GM19468 (cell line): ENCODE measurements around the gene CDK19.
"Not testable (repeated sequence)": the region's sequence is repeated elsewhere in the genome, so short reads cannot be mapped to it uniquely, and the experiment has no call there.

Experiments
- ATAC-seq: cut with Tn5 transposase; IDR thresholded peaks from one replicate; pipeline ENCODE4 v1.9.1; 2021; ENCODE audit warnings: mild to moderate bottlenecking, moderate library complexity, moderate number of reproducible peaks; ENCODE audit not compliant: unreplicated experiment; ENCODE audit errors: extremely low read depth

The CDK19 gene

DNA sequence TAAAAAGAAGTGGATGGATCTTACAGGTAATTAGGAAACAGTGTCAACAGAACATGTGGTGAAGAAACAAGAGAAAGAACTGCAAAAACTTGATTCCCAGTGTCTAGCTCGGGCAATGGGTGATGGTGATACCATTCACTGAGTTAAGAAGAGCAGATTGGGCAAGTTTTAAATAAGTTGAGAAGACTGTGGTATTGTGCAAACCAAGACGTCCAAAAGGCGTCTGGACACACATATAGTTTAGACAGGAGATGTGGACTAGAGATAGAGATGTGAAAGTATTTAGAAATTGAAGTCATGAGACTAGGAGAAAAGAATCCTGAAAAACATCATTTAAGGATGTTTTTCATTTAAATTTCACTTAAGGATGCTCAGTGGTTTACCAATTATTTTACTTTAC, 53.9 kb downstream of the CDK19 start:
- ATAC-seq, result no peak

- no peak for ATAC-seq
Observed at GRCh38 chr6:110760589-110760988, 54.7 kb downstream of the CDK19 start.

DNA sequence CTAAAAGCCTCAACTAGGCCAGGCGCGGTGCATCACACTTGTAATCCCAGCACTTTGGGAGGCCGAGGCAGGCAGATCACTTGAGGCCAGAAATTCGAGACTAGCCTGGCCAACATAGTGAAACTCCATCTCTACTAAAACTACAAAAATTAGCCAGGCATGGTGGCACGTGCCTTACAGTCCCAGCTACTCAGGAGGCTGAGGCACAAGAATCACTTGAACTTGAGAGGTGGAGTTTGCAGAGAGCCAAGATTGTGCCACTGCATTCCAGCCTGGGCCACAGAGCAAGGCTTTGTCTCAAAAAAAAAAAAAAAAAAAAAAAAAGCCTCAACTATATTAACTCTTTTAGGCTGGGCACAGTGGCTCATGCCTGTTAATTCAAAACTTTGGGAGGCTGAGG, 55.2 kb downstream of the CDK19 start:
- ATAC-seq, result not testable (repeated sequence)

DNA sequence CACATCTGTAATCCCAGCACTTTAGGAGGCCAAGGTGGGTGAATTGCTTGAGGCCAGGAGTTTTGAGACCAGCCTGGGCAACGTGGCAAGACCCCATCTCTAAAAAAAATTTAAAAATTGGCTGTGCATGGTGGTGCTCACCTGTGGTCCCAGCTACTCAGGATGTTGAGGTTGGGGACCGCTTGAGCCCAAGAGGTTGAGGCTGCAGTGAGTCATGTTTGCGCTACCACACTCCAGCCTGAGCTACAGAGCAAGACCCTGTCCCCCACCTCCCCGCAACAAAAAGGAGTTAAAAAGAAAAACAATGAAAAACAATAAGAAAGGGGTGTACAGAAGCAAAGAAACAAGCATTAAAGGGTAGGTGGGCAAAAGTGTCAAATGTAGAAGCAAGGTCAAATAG, 57.3 kb downstream of the CDK19 start:
- ATAC-seq, result no peak

DNA sequence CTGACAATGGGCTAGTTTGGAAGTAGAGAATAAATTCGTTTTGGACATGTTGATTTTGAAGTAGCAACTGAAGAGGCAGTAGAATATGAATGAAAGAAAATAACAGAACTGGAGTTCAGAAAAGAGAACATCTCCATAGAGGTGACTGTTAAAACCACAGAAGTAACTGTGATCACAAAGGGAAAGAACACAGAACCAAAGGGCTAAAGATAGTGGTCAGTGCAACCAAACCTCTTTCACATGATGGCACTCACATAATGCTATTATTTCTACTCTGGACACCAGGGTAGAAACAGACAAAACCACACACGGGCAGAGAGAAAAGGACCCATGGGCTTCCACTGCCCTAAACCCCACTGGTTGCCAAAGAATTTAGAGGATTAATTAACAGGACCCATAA, 58.5 kb downstream of the CDK19 start:
- ATAC-seq, result no peak

GRCh38 chr6:110755411-110755834, 59.8 kb downstream of the CDK19 start:
- no peak for ATAC-seq

GRCh38 chr6:110753936-110754668, 61.2 kb downstream of the CDK19 start:
- not testable (repeated sequence) for ATAC-seq

- no peak for ATAC-seq
Observed at GRCh38 chr6:110748453-110748852, 66.8 kb downstream of the CDK19 start.

GRCh38 chr6:110746680-110747079, 68.6 kb downstream of the CDK19 start:
- no peak for ATAC-seq

DNA sequence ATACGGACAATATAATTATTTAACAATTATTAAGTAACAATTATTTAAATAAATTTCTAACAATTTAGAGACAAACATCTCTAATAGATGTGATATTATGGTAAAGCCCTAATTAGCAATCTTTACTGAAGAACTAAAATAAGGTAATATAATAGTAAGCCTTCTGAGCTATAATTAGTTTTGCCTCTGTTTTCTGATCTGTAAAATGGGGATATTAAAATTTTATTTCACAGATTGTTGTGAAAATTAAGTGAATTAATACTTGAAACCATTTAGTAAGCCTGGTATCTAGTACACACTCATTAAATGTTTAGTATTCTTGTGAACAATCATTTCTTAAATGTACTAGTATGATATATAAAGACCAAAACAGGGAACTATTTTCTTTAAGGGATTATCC, 70.3 kb downstream of the CDK19 start:
- no peak for ATAC-seq

DNA sequence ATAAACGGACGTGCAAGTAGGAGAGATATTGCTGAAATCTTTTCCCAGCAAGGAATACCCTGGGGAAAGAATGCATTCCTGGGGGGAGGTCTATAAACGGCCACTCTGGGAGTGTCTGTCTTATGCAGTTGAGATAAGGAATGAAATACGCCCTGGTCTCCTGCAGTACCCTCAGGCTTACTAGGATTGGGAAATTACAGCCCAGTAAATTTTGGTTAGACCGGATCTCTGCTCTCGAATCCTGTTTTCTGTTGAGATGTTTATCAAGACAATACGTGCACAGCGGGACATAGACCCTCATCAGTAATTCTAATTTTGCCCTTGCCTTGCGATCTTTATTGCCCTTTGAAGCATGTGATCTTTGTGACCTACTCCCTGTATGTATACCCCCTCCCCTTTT, 72.7 kb downstream of the CDK19 start:
- not testable (repeated sequence) for ATAC-seq

DNA sequence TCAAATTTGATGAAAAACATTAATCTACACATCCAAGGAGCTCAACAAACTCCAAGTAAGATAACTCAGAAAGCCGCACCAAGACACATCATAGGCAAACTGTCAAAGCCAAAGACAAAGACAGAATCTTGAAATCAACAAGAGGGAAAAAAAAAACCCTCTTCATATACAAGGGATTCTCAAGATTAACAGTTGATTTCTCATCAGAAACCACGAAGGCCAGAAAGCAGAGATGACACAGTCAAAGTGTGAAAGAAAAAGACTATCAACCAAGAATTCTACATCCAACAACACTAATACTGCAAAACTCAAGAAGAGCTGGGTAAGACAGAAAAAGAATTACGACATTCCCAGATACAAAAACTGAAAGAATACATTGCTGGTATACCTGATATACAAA, 73.8 kb downstream of the CDK19 start:
- ATAC-seq, result no peak

DNA sequence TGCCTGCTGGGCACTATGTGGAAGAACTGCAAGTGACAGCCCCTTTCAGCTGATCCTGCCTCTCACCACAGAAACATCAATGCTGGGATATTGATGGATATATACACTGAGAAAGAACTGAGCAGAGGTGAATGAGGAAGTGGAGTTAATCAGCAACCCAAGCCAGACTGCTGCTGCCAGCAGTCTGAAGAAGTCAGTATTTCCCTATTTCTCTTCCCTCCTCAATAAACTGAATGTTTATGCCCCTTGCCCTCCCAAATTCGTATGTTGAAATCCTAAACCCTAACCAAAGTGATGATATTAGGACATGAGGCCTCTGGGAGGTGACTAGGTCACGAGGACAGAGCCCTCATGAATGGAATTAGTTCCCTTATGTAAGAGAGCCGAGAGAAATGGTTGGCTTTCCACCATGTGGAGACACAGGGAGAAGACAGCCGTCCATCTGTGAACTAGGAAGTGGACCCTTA, 76.3 kb downstream of the CDK19 start:
- ATAC-seq, result no peak

- ATAC-seq, result no peak
Observed at GRCh38 chr6:110735666-110736065, 79.6 kb downstream of the CDK19 start.

DNA sequence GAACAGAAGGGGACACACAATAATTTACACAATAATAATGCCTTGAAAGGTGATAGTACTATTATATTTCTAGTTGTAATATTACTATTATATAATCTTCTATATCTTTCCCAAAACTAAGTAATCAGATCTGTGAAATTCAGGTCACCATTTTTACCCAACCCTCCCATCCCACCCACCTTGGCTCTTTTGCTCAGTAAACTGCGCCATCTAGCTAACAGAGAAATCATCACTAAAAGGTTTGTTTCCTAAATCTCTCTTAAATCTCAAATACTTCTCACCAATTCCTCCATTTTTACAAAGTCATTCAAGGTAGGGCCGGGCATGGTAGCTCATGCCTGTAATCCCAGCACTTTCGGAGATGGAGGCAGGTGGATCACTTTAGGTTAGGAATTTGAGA, 83.4 kb downstream of the CDK19 start:
- no peak for ATAC-seq

DNA sequence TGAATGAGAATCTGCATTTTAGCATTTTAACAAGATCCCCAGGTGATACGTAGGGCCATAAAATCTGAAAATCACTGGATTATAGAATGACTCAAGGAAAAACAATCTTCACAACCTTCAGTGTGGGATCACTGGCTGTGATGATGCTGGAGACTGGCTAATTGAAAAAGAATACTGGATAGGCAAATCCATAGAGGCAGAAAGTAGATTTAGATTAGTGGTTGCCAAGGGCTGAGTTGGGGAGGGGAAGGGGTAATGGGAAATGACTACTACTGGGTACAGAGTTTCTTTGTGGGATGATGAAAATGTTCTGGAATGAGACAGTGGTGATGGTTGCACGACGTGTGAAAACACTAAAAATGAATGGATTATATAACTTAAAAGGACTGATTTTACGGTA, 84.1 kb downstream of the CDK19 start:
- no peak for ATAC-seq

DNA sequence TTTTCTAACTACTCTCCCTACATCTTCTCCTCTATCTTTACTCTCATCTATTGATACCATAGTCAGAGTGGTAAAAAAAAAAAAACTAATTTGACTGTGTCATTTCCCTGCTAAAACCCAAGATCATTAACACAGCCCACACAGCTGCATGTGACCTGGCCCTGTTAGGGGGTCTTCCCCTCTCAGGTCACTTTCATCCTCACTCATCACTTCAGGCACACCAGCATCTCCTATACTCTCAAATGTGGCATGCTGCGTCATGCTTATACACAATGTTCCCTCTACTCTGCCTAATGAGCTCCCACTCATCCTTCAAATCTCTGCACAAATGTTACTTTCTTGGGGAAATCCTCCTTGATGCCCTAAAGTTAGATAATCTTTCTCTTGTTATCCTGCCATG, 86.8 kb downstream of the CDK19 start:
- no peak for ATAC-seq

- ATAC-seq, result no peak
Observed at GRCh38 chr6:110723017-110723416, 92.3 kb downstream of the CDK19 start.

DNA sequence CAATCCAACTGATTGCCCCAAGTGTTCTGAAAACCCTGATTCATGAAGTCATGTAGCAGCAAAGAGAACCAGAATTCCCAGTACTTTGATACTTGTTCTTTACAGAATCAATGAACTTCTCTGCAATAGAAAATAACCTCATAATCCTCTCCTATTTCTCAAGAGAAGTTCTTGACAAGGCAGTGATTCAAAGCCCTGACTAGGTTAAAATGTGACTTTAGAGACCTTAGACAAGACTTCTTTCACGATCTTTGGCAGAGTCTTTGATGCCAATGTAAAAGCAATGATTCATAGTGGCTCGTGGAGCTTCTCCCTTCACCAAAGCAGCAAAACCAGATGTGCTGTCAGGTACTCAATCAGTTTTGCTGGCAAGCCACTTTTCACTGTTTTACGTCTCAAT, 95.2 kb downstream of the CDK19 start:
- ATAC-seq, result no peak

- not testable (repeated sequence) for ATAC-seq
Observed at GRCh38 chr6:110719601-110720000, 95.7 kb downstream of the CDK19 start.

GRCh38 chr6:110714143-110714542, 101.1 kb downstream of the CDK19 start:
- no peak for ATAC-seq

GRCh38 chr6:110712238-110712637, 103.0 kb downstream of the CDK19 start:
- ATAC-seq, result no peak
